Activated T-cell treated with anti-CD3 and anti-CD28 coated beads, Interleukin-2, amount 50 U/mL, for 72 hours (primary cell): ENCODE data around the gene CHAF1B. TPM values are rescaled to one million over a fixed set of nuclear protein-coding genes. Genes with fewer than 3 reads are reported as not detected.
A peak's percentile ranks its signal among the peaks of the same experiment; 100 is the strongest.
"Not testable (repeated sequence)": the region's sequence is repeated elsewhere in the genome, so short reads cannot be mapped to it uniquely, and the experiment has no call there.

Source experiments
- ATAC-seq, 2 donors: fragments of 150-1000 bp; cut with Tn5 transposase; replicated peaks in 1 of 2; 2 replicates each; pipeline ENCODE4 v1.10.0; 2021; ENCODE audit warnings: moderate library complexity in 2 of 2, mild to moderate bottlenecking in 1 of 2
- DNase-seq, 2 donors: peaks; one replicate each; pipeline ENCODE4 v3.0.0; 2021 to 2022; ENCODE audit warnings: mixed read lengths in 1 of 2
- H3K27ac Mint-ChIP-seq: one replicate; pipeline ENCODE4 v1.8.0; 2022; ENCODE audit warnings: mild to moderate bottlenecking, moderate library complexity, mixed read lengths
- H3K27me3 Mint-ChIP-seq: one replicate; pipeline ENCODE4 v1.8.0; 2022; ENCODE audit warnings: low read depth, mixed read lengths
- H3K36me3 Mint-ChIP-seq, 2 donors: one replicate each; pipeline ENCODE4 v1.8.0; 2022; ENCODE audit warnings: mixed read lengths in 2 of 2, mild to moderate bottlenecking in 1 of 2; ENCODE audit not compliant: insufficient read depth in 2 of 2
- H3K4me1 Mint-ChIP-seq: one replicate; pipeline ENCODE4 v1.8.0; 2022; ENCODE audit warnings: low read depth, mixed read lengths
- H3K4me3 Mint-ChIP-seq, 2 donors: one replicate each; pipeline ENCODE4 v1.8.0; 2022; ENCODE audit warnings: mild to moderate bottlenecking in 2 of 2, mixed read lengths in 2 of 2, moderate library complexity in 2 of 2
- H3K9me3 Mint-ChIP-seq, 2 donors: one replicate each; pipeline ENCODE4 v1.8.0; 2022; ENCODE audit warnings: mixed read lengths in 2 of 2
- total RNA-seq, 2 donors: library from RNA; stranded (reverse); gene quantifications; one replicate each; pipeline ENCODE4 v1.2.3, GENCODE V29; 2022

The CHAF1B gene
- total RNA-seq, result 10 to 100 TPM; 26.0 to 35.1 TPM

DNA sequence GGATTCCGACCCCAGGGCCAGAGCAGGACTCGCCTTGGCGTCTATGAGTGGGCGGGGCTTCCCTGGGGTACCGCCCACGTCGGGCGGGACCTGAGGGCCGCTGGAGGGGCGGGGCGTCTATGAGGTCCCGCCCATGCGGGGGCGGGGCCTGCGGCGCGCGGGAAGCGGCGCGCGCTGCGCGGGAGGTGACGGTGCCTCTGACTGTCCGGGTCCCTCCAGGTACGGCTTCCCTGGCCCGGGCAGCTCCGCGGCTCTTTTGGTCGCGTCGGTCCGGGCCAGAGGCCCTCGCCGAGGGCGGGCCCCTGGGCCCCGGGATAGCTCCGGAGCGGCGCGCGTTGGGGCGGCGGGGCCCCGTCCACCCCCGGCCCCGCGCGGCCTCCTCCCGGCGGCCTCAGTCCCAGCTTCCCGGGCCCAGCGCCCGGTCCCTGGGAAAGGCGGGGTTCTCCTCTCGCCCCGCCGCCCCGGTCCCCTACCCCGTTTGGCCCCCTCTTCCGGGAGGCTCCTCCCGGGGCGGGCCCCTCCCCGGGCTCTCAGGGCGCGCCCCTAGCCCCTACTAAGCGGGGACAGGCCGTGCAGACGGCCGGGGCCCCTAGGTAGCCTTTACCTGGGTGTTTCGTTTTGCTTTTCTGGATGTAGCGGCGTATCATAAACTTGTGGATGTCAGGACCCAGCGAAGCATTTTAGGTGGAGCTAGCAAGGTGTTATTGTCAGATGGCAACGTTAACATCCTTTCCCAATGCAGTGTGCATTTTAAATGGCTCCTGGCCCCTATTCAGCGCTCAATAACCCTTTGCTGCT, at the start of gene CHAF1B:
Gene CHAF1B, plus strand, starts transcription at position 160 of the 798 bp plus-strand sequence. CDS start 745 bp downstream, outside the sequence.
- Mint-ChIP-seq H3K27me3 (no peaks in the 10 kb centered on the region), H3K9me3 (no peaks in the 10 kb centered on the region), H3K36me3 (peaks cover 6 to 13% of the 10 kb centered on the region in 2 donors), H3K4me3 (peak within 1 kb of the TSS; percentile 77 to 94), H3K4me1 (peaks cover 31% of the 10 kb centered on the region), H3K27ac (peak within 1 kb of the TSS; percentile 77)
- peak; percentile 87 to 94 for DNase-seq
- ATAC-seq, result peak; percentile 95

DNA sequence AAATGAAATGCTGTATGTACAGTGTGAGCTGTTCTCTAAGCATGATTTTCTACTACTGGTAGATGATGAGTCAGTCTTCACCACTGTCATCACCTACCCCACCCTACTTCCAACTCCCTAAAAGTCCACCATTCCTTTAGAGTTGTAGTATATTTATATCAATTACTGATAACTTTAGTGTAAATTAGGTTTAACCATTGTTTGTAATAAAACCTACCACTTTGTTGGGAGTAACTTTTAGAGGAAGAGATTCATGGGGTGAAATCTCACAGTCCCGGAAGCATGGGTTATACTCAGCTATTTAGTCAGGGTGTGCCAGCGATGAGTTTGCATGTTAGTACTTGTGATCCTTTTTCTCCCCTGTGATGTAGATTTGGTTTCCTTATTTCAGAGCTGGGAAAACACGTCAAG, 48.1 kb upstream of the CHAF1B start:
- no peak overlapping the region for H3K4me3 Mint-ChIP-seq
- no peak overlapping the region for H3K27ac Mint-ChIP-seq
- H3K9me3 Mint-ChIP-seq, result no peaks in the 10 kb centered on the region
- H3K27me3 Mint-ChIP-seq, result no peaks in the 10 kb centered on the region
- DNase-seq, result no peak
- ATAC-seq, result no peak
- peaks cover 9 to 27% of the 10 kb centered on the region in 2 donors for H3K36me3 Mint-ChIP-seq
- peaks cover 13% of the 10 kb centered on the region for H3K4me1 Mint-ChIP-seq

DNA sequence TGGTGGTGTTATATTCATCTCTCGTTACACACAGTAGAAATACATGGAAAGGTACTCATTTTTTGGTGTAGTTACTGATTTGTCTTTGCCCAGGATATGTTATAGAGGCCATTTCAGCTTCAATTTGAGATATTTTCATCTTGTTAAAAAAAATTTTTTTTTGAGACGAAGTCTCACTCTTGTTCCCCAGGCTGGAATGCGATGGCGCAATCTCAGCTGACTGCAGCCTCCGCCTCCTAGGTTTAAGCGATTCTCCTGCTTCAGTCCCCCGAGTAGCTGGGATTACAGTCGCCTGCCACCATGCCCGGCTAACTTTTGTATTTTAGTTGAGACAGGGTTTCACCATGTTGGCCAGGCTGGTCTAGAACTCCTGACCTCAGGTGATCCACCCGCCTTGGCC, 46.2 kb upstream of the CHAF1B start:
- H3K9me3 Mint-ChIP-seq, result no peaks in the 10 kb centered on the region
- no peak overlapping the region for H3K4me3 Mint-ChIP-seq
- H3K36me3 Mint-ChIP-seq, result peaks cover 9 to 27% of the 10 kb centered on the region in 2 donors
- H3K4me1 Mint-ChIP-seq, result peaks cover 8% of the 10 kb centered on the region
- ATAC-seq (no peak), DNase-seq (no peak)
- H3K27ac Mint-ChIP-seq, result no peak overlapping the region
- H3K27me3 Mint-ChIP-seq, result no peaks in the 10 kb centered on the region

DNA sequence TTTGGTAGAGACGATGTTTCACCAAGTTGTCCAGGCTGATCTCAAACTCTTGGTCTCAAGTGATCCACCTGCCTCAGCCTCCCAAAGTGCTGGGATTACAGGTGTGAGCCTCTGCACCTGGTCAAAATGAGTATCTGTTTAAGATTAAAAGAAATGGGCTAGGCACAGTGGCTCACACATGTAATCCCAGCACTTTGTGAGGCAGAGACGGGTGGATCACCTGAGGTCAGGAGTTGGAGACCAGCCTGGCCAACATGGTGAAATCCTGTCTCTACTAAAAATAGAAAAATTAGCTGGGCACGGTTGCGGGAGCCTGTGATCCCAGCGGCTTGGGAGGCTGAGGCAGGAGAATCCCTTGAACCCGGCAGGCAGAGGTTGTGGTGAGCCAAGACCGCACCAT, 42.6 kb upstream of the CHAF1B start:
- not testable (repeated sequence) for H3K4me1 Mint-ChIP-seq, DNase-seq, H3K27ac Mint-ChIP-seq, H3K4me3 Mint-ChIP-seq, H3K27me3 Mint-ChIP-seq, ATAC-seq, H3K9me3 Mint-ChIP-seq
- peaks cover 7 to 41% of the 10 kb centered on the region in 2 donors for H3K36me3 Mint-ChIP-seq

DNA sequence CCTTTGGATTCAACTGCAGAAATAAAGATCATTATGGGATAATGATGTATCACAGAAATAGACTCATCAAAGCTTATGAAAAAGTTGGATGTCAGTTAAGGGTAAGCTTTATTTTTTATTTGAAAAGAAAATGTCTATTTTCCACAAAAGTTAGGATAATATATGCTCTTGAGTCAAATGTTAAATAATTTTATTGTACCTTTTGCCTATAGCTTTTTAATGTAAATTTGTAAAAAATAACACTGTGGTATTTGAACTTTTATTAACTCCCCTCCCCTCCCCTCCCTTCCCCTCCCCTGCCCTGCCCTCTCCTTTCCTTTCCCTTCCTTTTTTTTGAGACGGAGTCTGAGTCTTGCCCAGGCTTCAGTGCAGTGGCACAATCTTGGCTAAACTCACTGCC, 40.3 kb upstream of the CHAF1B start:
- no peak for ATAC-seq
- Mint-ChIP-seq H3K36me3 (peaks cover 4 to 43% of the 10 kb centered on the region in 2 donors), H3K4me1 (peaks cover 13% of the 10 kb centered on the region), H3K9me3 (no peaks in the 10 kb centered on the region), H3K27ac (no peak overlapping the region), H3K27me3 (no peaks in the 10 kb centered on the region), H3K4me3 (no peak overlapping the region)
- DNase-seq, result no peak

DNA sequence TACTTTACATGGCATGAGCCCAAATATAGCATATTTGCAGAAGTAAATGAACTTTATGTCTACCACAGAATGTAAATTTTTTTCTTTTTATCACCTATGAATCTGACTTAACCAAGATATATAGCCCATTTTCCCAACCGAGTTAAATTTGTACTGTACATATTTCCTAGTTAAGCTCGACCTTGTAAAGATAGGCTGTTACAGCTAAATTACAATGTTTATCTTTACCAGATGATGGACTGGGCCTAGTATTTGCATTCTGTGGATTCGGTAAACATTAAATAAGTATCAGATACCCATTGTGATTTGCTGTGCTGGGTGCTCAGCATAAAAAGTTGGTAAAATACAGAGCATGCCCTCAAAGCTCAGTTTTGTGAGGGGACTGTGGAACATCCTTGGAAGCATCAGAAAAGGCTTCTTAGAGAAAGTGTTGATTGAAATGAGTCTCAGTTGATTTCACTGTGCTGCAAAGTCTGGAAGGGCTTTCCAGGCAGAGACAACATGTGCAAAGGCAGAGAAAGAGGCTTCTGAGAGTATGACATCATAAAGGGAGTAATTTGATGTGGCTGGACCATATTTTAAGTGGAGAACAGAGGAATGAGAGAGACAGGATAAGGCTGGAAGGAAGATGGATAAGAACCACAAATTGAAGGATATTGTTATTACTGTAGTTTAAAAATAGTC, 37.8 kb upstream of the CHAF1B start:
- H3K27me3 Mint-ChIP-seq, result no peaks in the 10 kb centered on the region
- no peak for ATAC-seq
- H3K27ac Mint-ChIP-seq, result peak overlapping the region; percentile 27
- no peak overlapping the region for H3K4me3 Mint-ChIP-seq
- H3K9me3 Mint-ChIP-seq, result no peaks in the 10 kb centered on the region
- no peak for DNase-seq
- H3K4me1 Mint-ChIP-seq, result peaks cover 13% of the 10 kb centered on the region
- peaks cover 4 to 41% of the 10 kb centered on the region in 2 donors for H3K36me3 Mint-ChIP-seq

DNA sequence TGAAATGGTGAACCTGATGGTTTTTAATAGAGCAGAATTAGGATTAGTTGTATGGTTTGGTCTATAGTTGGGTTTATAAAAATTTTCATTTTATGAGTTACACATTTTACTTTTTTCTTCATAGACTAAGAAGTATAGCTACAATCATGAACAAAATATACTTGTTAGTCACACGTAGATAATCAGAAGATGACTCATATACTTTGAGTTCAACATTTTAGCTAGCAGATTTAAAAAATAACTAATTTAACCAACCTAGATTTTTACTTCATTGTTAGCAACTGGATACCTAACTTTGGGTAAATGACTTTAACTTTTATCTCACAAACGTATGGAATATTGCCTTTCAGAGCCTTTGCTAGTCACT, 37.2 kb upstream of the CHAF1B start:
- ATAC-seq, result no peak
- no peaks in the 10 kb centered on the region for H3K9me3 Mint-ChIP-seq

DNA sequence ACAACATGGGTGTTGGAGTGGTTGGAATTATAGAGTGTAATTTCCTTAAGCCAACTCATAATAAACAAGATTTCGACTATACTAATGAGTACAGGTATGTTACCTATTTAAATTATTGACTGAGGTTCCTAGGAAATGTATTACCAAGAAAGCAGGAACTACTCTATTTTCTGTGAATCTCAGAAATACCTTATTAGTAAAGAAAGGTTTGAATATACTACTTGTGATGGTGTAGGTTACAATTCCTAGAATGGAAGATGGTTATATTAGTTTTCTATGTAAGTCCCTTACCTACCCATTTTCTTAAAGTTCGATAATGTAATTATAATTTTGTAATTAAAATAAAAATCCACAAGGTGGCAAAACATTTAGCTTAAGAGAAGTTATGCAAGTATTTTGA, 35.9 kb upstream of the CHAF1B start:
- H3K9me3 Mint-ChIP-seq, result no peaks in the 10 kb centered on the region
- H3K27me3 Mint-ChIP-seq, result no peaks in the 10 kb centered on the region
- H3K36me3 Mint-ChIP-seq, result peaks cover 4 to 42% of the 10 kb centered on the region in 2 donors
- DNase-seq (no peak), ATAC-seq (no peak)
- H3K4me3 Mint-ChIP-seq, result no peak overlapping the region
- H3K27ac Mint-ChIP-seq, result peak overlapping the region; percentile 70
- peaks cover 13% of the 10 kb centered on the region for H3K4me1 Mint-ChIP-seq

More for the DNA sequence above, 37.2 kb upstream of the CHAF1B start:
- H3K4me1 Mint-ChIP-seq, result peaks cover 13% of the 10 kb centered on the region
- H3K36me3 Mint-ChIP-seq, result peaks cover 4 to 44% of the 10 kb centered on the region in 2 donors
- no peak overlapping the region for H3K4me3 Mint-ChIP-seq
- no peak overlapping the region for H3K27ac Mint-ChIP-seq
- no peak for DNase-seq
- no peaks in the 10 kb centered on the region for H3K27me3 Mint-ChIP-seq

DNA sequence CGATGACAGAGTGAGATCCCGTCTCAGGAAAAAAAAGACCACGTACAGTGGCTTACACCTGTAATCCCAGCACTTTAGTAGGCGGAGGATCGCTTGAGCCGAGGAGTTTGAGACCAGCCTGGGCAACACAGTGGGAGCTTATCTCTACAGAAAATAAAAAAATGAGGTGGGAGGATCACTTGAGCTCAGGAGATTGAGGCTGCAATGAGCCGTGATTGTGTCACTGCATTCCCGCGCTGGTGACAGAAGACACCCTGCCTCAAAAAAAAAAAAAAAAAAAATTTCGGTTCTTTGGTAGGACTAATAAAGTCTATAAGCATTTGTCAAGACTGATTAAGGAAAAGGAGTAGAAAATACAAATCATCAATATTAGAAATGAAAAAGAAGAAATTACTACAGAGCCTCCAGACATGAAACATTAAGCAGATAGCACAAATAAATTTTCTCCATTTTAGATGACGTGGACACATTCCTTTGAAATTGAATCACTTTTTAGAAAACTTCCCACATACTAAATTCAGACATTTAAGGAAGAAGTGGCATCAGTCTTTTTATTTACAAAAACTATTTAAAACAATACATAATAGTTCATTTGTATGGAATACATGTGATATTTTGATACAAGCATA, 34.8 kb upstream of the CHAF1B start:
- no peak for DNase-seq
- peaks cover 4 to 35% of the 10 kb centered on the region in 2 donors for H3K36me3 Mint-ChIP-seq
- H3K27ac Mint-ChIP-seq, result no peak overlapping the region
- peaks cover 13% of the 10 kb centered on the region for H3K4me1 Mint-ChIP-seq
- H3K4me3 Mint-ChIP-seq, result no peak overlapping the region
- H3K27me3 Mint-ChIP-seq, result no peaks in the 10 kb centered on the region
- H3K9me3 Mint-ChIP-seq, result no peaks in the 10 kb centered on the region
- no peak for ATAC-seq

DNA sequence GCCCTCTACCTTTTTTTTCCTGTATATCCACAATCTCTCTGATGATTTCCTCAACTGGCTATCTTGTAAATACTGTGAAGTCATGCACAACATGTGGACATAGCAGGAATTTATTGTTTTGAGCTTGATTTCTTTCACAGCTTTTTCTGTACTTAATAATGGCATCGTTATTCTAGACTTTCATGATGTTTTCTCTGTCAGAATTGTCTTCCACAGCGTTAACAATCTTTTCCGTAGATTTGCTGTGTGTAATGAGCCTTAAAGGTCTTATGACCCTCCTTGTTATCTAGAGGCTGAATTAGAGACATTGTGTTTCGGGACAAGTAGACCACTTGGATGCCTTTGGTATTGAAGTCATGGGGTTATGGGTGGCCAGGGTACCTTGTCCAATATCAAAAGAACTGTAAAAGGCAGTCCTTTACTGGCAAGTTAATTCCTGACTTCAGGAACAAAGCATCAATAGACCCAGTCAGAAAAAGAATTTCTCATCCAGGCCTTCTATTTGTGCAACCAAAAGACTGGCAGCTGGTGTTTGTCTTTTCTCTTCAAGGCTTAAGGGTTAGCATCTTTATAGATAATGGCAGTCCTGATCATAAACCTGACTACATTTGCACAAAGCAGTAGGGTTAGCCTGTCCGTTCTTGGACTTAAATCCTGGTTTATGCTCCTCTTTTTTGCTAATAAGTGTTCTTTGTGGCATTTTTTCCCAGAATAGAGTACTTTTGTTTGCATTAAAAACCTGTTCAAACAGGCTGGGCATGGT, 30.1 kb upstream of the CHAF1B start:
- peak overlapping the region; percentile 3 for H3K27ac Mint-ChIP-seq
- no peaks in the 10 kb centered on the region for H3K4me1 Mint-ChIP-seq
- no peaks in the 10 kb centered on the region for H3K9me3 Mint-ChIP-seq
- ATAC-seq (no peak), DNase-seq (no peak)
- no peak overlapping the region for H3K4me3 Mint-ChIP-seq
- no peaks in the 10 kb centered on the region for H3K27me3 Mint-ChIP-seq
- peaks cover 6 to 23% of the 10 kb centered on the region in 2 donors for H3K36me3 Mint-ChIP-seq

DNA sequence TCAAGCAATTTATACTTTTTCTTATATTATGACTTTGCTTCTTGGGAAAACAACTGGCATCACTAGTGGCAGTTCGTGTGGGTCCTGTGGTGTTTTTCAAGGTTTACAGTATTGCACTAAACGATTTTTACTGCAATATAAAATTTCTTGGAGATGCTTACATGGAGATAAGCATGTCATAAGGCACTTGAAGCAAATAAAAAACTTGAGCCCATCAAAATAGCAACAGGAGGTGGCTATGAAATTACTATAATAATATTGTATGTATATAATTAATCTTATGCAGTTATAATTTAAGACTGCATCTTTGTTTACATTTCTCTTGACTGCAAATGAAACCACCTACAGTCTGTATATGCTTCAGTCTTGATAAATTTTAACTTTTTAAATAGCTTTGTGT, 29.3 kb upstream of the CHAF1B start:
- no peaks in the 10 kb centered on the region for H3K27me3 Mint-ChIP-seq
- H3K36me3 Mint-ChIP-seq, result peaks cover 11 to 27% of the 10 kb centered on the region in 2 donors
- H3K27ac Mint-ChIP-seq, result no peak overlapping the region
- H3K4me1 Mint-ChIP-seq, result no peaks in the 10 kb centered on the region
- H3K9me3 Mint-ChIP-seq, result no peaks in the 10 kb centered on the region
- no peak overlapping the region for H3K4me3 Mint-ChIP-seq
- DNase-seq, result no peak
- no peak for ATAC-seq

DNA sequence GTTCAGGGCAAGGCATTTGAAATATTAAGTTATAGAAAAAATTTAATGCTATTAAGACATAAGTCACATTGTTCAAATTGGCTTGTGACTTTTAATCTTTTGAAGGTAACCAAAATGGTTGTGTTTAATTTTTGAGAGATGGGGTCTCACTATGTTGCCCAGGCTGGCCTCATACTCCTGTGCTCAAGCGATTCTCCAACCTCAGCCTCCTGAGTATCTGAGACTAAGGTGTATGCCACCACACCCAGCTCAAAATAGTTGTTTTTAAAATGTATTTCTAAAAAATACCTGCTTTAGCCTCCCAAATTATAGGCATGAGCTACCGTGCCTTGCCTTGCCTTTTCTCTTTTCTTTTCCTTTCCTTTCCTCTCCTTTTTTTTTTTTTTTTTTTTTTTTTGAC, 26.0 kb upstream of the CHAF1B start:
- H3K27ac Mint-ChIP-seq, result peak overlapping the region; percentile 79
- H3K36me3 Mint-ChIP-seq, result peaks cover 9 to 26% of the 10 kb centered on the region in 2 donors

More for the DNA sequence above, 26.0 kb upstream of the CHAF1B start:
- DNase-seq (no peak), ATAC-seq (no peak)
- Mint-ChIP-seq H3K27me3 (no peaks in the 10 kb centered on the region), H3K4me1 (no peaks in the 10 kb centered on the region), H3K4me3 (no peak overlapping the region), H3K9me3 (no peaks in the 10 kb centered on the region)
